Neutrophil (primary cell): Measurements from ENCODE around the gene IFIT5.
"Not testable (repeated sequence)": the region's sequence is repeated elsewhere in the genome, so short reads cannot be mapped to it uniquely, and the experiment has no call there.

ENCODE experiments used
- H3K27ac ChIP-seq: fragments of 200-600 bp; sonication (generic); 2 replicates; pipeline ENCODE4 v1.5.1; 2016; ENCODE audit warnings: mild to moderate bottlenecking, moderate library complexity
- H3K27me3 ChIP-seq: fragments of 200-600 bp; sonication (generic); 2 replicates; pipeline ENCODE4 v1.6.0; 2016; ENCODE audit warnings: mild to moderate bottlenecking
- H3K36me3 ChIP-seq: fragments of 200-600 bp; sonication (generic); 2 replicates; pipeline ENCODE4 v1.5.1; 2017
- H3K4me1 ChIP-seq, 2 experiments: fragments of 200-600 bp in 1 of 2; sonication (generic) in 1 of 2; 1 replicate in 1 of 2; 2 replicates in 1 of 2; pipeline versions ENCODE4 v1.5.1 to v1.6.1; 2013 to 2016; ENCODE audit warnings: low read depth in 1 of 2, low read length in 1 of 2, mild to moderate bottlenecking in 1 of 2, moderate library complexity in 1 of 2; ENCODE audit not compliant: control insufficient read depth in 1 of 2, insufficient read depth in 1 of 2
- H3K4me3 ChIP-seq, 2 experiments: fragments of 200-600 bp in 1 of 2; sonication (generic) in 1 of 2; 1 replicate in 1 of 2; 2 replicates in 1 of 2; pipeline ENCODE4 v1.5.1; 2013 to 2016; ENCODE audit warnings: low read depth in 1 of 2, low read length in 1 of 2, mild to moderate bottlenecking in 1 of 2, moderate library complexity in 1 of 2
- H3K9me3 ChIP-seq: fragments of 200-600 bp; sonication (generic); 2 replicates; pipeline ENCODE4 v1.5.1; 2016
- CTCF ChIP-seq: fragments of 200-600 bp; sonication (generic); IDR thresholded peaks from 2 replicates; pipeline ENCODE4 v1.5.1; 2016; ENCODE audit warnings: antibody characterized with exemption

The IFIT5 gene

GRCh38 chr10:89382757-89383156 lies 31.6 kb upstream of the IFIT5 start:
- Histone ChIP-seq H3K4me3 (no peak overlapping the region), H3K9me3 (no peaks in the 10 kb centered on the region), H3K27me3 (no peaks in the 10 kb centered on the region), H3K36me3 (no peaks in the 10 kb centered on the region), H3K27ac (no peak overlapping the region), H3K4me1 (peaks cover 18 to 21% of the 10 kb centered on the region in 2 experiments)
- TF ChIP-seq CTCF: no peak

DNA sequence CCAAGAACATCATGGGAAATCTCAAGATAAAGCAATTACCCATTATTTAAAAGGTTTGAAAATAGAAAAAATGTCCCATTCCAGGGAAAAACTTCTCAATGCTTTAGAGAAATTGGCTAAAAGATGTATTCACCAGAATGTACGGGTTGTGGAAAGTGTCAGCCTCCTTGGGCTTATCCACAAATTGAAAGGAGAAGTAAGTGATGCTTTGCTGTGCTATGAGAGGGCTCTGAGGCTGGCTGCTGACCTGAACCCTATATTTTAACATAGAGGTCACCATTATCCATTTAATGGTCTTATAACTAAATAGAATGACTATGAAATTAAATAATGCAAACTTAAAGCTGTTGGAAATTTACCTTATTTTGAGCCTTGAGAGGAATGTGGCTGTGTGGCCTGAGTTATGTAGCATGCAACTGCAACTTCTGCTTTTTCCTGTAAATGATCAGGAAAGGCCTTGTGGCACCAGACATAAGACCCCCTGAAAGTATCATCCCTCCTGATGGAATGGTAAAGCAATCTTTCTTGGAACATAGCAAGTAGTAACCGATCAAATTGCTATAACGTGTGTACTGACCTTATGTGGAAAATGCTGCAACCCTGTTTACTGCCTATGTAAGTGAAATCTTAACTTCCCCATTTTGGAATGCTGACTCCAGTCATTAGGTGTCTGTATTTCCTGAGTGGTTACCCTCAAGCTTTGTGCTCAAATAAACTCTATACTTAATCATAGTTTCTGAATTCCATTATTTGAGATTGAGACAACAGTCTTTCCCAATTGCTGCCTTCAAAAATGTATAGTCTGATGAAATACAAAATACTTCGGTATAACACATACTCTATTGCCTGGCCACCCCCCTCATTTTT lies 29.7 kb upstream of the IFIT5 start:
- peaks cover 18 to 21% of the 10 kb centered on the region in 2 experiments for H3K4me1 ChIP-seq
- H3K36me3 ChIP-seq: no peaks in the 10 kb centered on the region
- peak overlapping the region; percentile 47 to 48 for H3K4me3 ChIP-seq
- H3K9me3 ChIP-seq: no peaks in the 10 kb centered on the region
- H3K27ac ChIP-seq: peak overlapping the region; percentile 85
- TF ChIP-seq CTCF: no peak
- H3K27me3 ChIP-seq: no peaks in the 10 kb centered on the region

DNA sequence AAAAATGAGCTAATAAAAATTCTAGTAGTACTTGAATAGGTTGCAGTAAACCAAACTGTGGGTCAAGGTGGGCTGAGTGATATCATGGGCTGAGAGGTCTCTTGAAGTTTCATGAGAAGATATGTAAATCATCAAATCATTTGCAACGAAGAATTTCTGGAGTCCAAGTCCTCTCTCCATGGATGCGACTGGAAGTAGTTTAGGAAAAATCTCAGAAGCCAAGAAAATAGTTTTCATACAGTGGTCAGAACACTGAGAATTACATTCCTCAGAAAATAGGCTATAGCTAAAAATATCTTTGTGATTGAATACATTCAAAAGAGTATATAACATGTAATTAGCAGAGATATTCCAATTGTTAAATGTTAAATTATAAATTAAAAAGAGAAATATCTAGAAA lies 25.6 kb upstream of the IFIT5 start:
- no peak for TF ChIP-seq CTCF
- peaks cover 37 to 45% of the 10 kb centered on the region in 2 experiments for H3K4me1 ChIP-seq
- H3K27ac ChIP-seq: no peak overlapping the region
- H3K36me3 ChIP-seq: no peaks in the 10 kb centered on the region
- H3K27me3 ChIP-seq: no peaks in the 10 kb centered on the region
- no peak overlapping the region for H3K4me3 ChIP-seq
- H3K9me3 ChIP-seq: no peaks in the 10 kb centered on the region

- H3K27me3 ChIP-seq: no peaks in the 10 kb centered on the region
- H3K4me1 ChIP-seq: peaks cover 36 to 44% of the 10 kb centered on the region in 2 experiments
- H3K4me3 ChIP-seq: no peak overlapping the region
- no peaks in the 10 kb centered on the region for H3K36me3 ChIP-seq
- H3K9me3 ChIP-seq: no peaks in the 10 kb centered on the region
- no peak for TF ChIP-seq CTCF
- H3K27ac ChIP-seq: no peak overlapping the region
Measured at GRCh38 chr10:89389254-89389653, 25.1 kb upstream of the IFIT5 start.

DNA sequence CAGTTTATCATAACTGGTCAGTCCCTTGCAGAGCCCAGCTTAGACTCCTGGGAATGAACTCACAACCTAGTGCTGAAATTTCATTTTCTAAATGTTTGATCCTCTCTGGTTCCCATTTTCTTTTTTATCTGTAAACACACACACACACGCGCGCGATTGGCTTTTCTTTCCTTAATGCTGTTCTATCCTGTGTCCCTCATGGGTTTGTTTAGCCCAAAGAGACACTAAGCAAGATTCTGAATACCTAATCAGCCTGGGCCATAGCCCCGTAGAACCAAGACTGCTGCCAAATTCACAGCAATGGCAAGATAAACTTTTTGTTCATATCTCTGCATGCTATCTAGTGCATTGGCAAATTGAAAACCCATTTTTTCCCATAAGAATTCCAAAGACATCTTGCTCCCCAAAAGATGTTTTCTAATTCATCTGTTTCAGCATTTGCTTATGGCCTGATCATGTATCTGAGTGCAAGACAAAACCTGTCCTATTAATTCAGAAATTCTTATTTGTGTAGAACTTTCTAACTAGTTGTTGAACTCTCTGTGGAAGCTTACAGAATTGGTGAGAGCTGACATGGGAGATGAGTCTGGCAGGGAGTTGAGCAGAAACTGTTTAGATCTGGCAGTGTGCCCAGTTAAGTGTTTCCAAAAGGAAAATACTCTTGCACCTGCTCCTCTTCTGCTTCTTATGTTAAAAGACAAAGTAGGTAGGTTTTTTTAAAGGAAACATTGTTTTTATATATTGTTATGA lies 23.7 kb upstream of the IFIT5 start:
- Histone ChIP-seq H3K9me3 (no peaks in the 10 kb centered on the region), H3K27me3 (no peaks in the 10 kb centered on the region), H3K4me3 (no peak overlapping the region), H3K4me1 (peaks cover 22 to 30% of the 10 kb centered on the region in 2 experiments), H3K36me3 (no peaks in the 10 kb centered on the region), H3K27ac (no peak overlapping the region)
- TF ChIP-seq CTCF: no peak

DNA sequence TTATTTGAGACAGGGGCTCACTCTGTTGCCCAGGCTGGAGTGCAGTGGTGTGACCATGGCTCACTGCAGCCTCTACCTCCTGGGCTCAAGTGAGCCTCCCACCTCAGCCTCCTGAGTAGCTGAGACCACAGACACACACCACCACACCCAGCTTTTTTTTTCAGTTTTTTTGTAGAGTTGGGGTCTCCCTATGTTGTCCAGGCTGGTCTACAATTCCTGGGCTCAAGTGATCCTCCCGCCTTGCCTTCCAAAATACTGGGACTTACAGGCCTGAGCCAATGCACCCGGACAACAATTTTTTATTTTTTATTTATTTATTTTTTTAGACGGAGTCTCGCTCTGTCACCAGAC lies 23.2 kb upstream of the IFIT5 start:
- H3K27ac ChIP-seq, H3K27me3 ChIP-seq, H3K4me3 ChIP-seq, H3K36me3 ChIP-seq, H3K9me3 ChIP-seq: not testable (repeated sequence)
- H3K4me1 ChIP-seq: peaks cover 22 to 28% of the 10 kb centered on the region in 2 experiments
